ENCODE results near the gene CAPN14.
"Not testable (repeated sequence)": the region's sequence is repeated elsewhere in the genome, so short reads cannot be mapped to it uniquely, and the experiment has no call there.

DNA sequence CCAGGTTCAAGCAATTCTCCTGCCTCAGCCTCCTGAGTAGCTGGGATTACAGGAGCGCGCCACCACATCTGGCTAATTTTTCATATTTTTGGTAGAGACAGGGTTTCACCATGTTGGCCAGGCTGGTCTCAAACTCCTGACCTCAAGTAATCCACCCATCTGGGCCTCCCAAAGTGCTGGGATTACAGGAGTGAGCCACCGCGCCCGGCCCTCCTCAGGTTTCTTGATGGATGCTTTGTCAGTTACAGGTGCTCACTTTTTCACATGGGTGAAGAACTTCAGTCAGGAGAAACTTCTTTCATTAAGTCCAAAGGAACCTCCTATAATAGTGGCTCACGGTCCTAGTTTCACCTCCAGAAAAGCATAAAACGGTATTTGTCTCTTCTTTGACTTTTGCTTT is 33.3 kb downstream of the CAPN14 start:
- not testable (repeated sequence) for TF ChIP-seq POLR2A (IDR thresholded peaks at IDR 0.05)
- TF ChIP-seq, protein P1, sequence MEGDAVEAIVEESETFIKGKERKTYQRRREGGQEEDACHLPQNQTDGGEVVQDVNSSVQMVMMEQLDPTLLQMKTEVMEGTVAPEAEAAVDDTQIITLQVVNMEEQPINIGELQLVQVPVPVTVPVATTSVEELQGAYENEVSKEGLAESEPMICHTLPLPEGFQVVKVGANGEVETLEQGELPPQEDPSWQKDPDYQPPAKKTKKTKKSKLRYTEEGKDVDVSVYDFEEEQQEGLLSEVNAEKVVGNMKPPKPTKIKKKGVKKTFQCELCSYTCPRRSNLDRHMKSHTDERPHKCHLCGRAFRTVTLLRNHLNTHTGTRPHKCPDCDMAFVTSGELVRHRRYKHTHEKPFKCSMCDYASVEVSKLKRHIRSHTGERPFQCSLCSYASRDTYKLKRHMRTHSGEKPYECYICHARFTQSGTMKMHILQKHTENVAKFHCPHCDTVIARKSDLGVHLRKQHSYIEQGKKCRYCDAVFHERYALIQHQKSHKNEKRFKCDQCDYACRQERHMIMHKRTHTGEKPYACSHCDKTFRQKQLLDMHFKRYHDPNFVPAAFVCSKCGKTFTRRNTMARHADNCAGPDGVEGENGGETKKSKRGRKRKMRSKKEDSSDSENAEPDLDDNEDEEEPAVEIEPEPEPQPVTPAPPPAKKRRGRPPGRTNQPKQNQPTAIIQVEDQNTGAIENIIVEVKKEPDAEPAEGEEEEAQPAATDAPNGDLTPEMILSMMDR (IDR thresholded peaks at IDR 0.05), result not testable (repeated sequence)

Data from sigmoid colon (tissue), 3 donors.